ENCODE results near the gene ALAD.

Gene ALAD

GRCh38 chr9:113370806-113371325 lies 30.2 kb downstream of the ALAD start:
- DNase-seq (no peak), ATAC-seq (ENCODE audit: insufficient read depth, low read depth) (no peak)
- peaks cover 9% of the 10 kb centered on the region for H3K4me1 ChIP-seq (ENCODE audit: insufficient read depth, low read length)

GRCh38 chr9:113369855-113370140 lies 31.3 kb downstream of the ALAD start:
- TF ChIP-seq EZH2 (IDR thresholded peaks at IDR 0.05; ENCODE audit: borderline replicate concordance, low read depth, low read length, severe bottlenecking) (no peak), CTCF (IDR thresholded peaks at IDR 0.05; ENCODE audit: borderline replicate concordance, extremely low read depth, low read length, poor library complexity, severe bottlenecking) (no peak)
- Histone ChIP-seq H3K9me3 (ENCODE audit: insufficient read depth, low read length, severe bottlenecking) (no peaks in the 10 kb centered on the region), H3K36me3 (ENCODE audit: insufficient read depth, low read length) (peaks cover 13% of the 10 kb centered on the region; the same call in 1 of the 2 replicates), H3K4me1 (ENCODE audit: insufficient read depth, low read length) (no peaks in the 10 kb centered on the region), H3K4me3 (ENCODE audit: low read depth in 1 of 2, low read length in 2 of 2) (no peak overlapping the region), H3K79me2 (ENCODE audit: insufficient read depth, low read length) (no peaks in the 10 kb centered on the region), H3K27me3 (ENCODE audit: insufficient read depth, low read length, poor library complexity) (no peaks in the 10 kb centered on the region), H3K9ac (ENCODE audit: low read depth, low read length) (no peak overlapping the region), H3K27ac (ENCODE audit: low read length) (no peak overlapping the region), H3K4me2 (ENCODE audit: insufficient read depth, low read length) (no peak overlapping the region), H2AFZ (ENCODE audit: low read depth, low read length) (no peak overlapping the region), H4K20me1 (ENCODE audit: insufficient read depth, low read length) (no peaks in the 10 kb centered on the region)
- DNase-seq, result no peak
- no peak for ATAC-seq (ENCODE audit: insufficient read depth, low read depth)

More at GRCh38 chr9:113370806-113371325, 30.2 kb downstream of the ALAD start:
- Histone ChIP-seq H3K27ac (ENCODE audit: low read length) (no peak overlapping the region), H3K9me3 (ENCODE audit: insufficient read depth, low read length, severe bottlenecking) (no peaks in the 10 kb centered on the region), H3K4me3 (ENCODE audit: low read depth in 1 of 2, low read length in 2 of 2) (no peak overlapping the region), H2AFZ (ENCODE audit: low read depth, low read length) (no peak overlapping the region), H3K9ac (ENCODE audit: low read depth, low read length) (no peak overlapping the region), H4K20me1 (ENCODE audit: insufficient read depth, low read length) (no peaks in the 10 kb centered on the region), H3K79me2 (ENCODE audit: insufficient read depth, low read length) (peaks cover 4% of the 10 kb centered on the region; the same call in 1 of the 2 replicates), H3K36me3 (ENCODE audit: insufficient read depth, low read length) (peaks cover 18% of the 10 kb centered on the region), H3K4me2 (ENCODE audit: insufficient read depth, low read length) (no peak overlapping the region), H3K27me3 (ENCODE audit: insufficient read depth, low read length, poor library complexity) (no peaks in the 10 kb centered on the region)
- TF ChIP-seq CTCF (IDR thresholded peaks at IDR 0.05; ENCODE audit: borderline replicate concordance, extremely low read depth, low read length, poor library complexity, severe bottlenecking), result no peak
- no peak for TF ChIP-seq EZH2 (IDR thresholded peaks at IDR 0.05; ENCODE audit: borderline replicate concordance, low read depth, low read length, severe bottlenecking)

GRCh38 chr9:113368982-113369854 lies 31.9 kb downstream of the ALAD start:
- H3K9ac ChIP-seq (ENCODE audit: low read depth, low read length), result no peak overlapping the region
- H3K4me2 ChIP-seq (ENCODE audit: insufficient read depth, low read length), result no peak overlapping the region
- H3K9me3 ChIP-seq (ENCODE audit: insufficient read depth, low read length, severe bottlenecking), result no peaks in the 10 kb centered on the region
- H2AFZ ChIP-seq (ENCODE audit: low read depth, low read length), result no peak overlapping the region
- H3K27ac ChIP-seq (ENCODE audit: low read length), result no peak overlapping the region
- H4K20me1 ChIP-seq (ENCODE audit: insufficient read depth, low read length), result no peaks in the 10 kb centered on the region
- ATAC-seq (ENCODE audit: insufficient read depth, low read depth), result no peak
- H3K36me3 ChIP-seq (ENCODE audit: insufficient read depth, low read length), result peaks cover 9% of the 10 kb centered on the region; the same call in 1 of the 2 replicates
- H3K79me2 ChIP-seq (ENCODE audit: insufficient read depth, low read length), result no peaks in the 10 kb centered on the region
- TF ChIP-seq EZH2 (IDR thresholded peaks at IDR 0.05; ENCODE audit: borderline replicate concordance, low read depth, low read length, severe bottlenecking) (no peak), CTCF (IDR thresholded peaks at IDR 0.05; ENCODE audit: borderline replicate concordance, extremely low read depth, low read length, poor library complexity, severe bottlenecking) (no peak)
- no peak overlapping the region for H3K4me3 ChIP-seq (ENCODE audit: low read depth in 1 of 2, low read length in 2 of 2)
- no peak for DNase-seq
- no peaks in the 10 kb centered on the region for H3K27me3 ChIP-seq (ENCODE audit: insufficient read depth, low read length, poor library complexity)
- H3K4me1 ChIP-seq (ENCODE audit: insufficient read depth, low read length), result no peaks in the 10 kb centered on the region

Measured in DND-41 (cell line).